ENCODE results near the gene CEP68. TPM values are rescaled to one million over a fixed set of nuclear protein-coding genes. Genes with fewer than 3 reads are reported as not detected.

Gene CEP68
- total RNA-seq, 1 donor from 2014 or later: 20.3 TPM

- DNase-seq: no peak
These were observed 799 bp downstream of the CEP68 start for GRCh38 chr2:65057054-65057375.

GRCh38 chr2:65057391-65058052 is 1.3 kb downstream of the CEP68 start:
- DNase-seq: no peak

GRCh38 chr2:65059071-65059470 is 2.9 kb downstream of the CEP68 start:
- DNase-seq: no peak

- no peak for DNase-seq
These were observed 5.1 kb downstream of the CEP68 start for GRCh38 chr2:65061146-65061909.

DNA sequence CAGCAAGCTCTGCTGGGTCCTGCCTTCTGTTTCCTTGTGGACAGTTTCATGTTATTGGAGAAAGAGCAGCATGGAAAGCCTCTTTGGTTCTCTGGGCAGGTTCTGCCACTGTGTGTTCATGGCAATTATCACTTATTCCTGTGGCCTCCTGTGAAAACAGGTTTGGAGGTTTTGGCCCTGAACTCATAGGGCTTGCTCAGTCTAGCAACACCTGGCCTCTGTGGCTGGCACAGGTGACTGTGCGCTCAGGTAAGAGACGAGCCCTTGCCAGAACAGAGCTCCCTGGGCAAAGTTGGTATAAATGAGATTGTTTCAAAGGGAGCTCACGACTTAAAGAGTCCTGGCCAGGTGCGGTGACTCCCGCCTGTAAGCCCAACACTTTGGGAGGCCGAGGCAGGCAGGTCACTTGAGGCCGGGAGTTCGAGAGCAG is 5.7 kb downstream of the CEP68 start:
- no peak for DNase-seq

GRCh38 chr2:65062843-65063825 is 6.9 kb downstream of the CEP68 start:
- DNase-seq: no peak

GRCh38 chr2:65064728-65065552 is 8.7 kb downstream of the CEP68 start:
- DNase-seq: peak; percentile 34

DNA sequence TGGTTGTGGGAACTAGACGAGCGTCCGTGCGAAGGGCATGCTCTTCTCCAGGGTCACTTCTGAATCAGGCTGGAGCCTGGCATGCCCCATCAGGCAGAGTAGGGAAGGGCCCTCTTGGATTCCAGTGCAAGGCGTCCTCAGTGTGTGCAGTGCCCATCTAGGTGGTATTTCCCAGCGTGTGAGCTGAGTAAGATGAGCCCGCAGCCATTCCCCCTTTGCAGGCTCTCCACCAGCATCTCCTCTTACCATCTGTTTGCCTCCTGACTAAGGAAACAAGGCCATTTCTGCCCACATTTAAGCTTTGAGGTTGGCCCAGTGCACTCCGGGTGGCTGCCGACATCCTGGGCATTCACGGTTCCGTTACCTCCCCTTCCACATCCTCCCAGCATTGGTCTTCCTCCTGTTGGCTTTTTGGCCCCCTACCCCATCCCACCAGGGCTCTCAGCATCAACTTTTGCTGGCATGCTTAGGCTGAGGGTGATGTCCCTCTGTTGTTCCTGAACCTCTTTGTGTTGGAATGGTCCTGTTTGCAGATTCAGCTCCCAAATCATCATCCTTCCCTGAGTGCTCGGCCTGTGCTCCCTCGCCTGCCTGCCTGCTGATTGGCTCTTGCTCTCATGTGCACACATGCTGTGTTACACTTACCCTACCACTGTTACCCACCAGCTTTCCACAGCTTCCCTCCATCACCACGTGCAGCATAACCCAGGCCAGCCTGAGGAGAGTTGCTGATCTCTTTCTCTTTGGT is 11.8 kb downstream of the CEP68 start:
- DNase-seq: no peak

- DNase-seq: no peak
These were observed 13.2 kb downstream of the CEP68 start for GRCh38 chr2:65069439-65069824.

DNA sequence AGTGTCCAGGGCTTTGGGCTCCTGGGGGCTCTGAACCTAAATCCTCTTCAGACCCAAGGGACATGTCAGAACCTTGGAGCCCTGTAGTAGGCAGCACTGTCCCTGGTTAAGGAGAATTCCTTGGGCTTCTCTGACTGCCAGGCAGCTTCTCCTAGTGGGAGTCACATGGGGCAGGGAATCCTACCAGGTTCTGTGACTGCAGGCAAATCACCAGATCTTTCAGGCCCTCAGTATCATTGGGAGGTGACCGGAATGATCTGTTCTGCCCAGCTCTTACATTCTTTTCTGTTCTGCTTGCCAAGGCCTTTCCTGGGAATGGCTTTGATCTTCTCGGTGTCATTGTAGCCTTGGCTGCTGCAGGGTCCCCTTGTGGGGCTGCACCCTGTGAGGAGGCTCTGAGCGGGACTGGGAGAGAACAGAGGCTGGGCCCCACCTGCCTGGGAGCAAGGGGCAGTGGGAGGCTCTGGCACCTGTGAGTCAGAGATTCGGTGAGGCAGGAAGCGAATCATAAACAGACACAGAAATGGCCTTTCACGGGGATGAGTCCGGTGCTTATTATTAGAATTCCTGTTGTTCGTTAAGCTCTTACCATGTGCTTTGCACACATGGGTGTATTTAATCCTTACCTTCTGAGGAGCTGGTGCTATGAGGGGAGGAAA is 14.1 kb downstream of the CEP68 start:
- no peak for DNase-seq

DNA sequence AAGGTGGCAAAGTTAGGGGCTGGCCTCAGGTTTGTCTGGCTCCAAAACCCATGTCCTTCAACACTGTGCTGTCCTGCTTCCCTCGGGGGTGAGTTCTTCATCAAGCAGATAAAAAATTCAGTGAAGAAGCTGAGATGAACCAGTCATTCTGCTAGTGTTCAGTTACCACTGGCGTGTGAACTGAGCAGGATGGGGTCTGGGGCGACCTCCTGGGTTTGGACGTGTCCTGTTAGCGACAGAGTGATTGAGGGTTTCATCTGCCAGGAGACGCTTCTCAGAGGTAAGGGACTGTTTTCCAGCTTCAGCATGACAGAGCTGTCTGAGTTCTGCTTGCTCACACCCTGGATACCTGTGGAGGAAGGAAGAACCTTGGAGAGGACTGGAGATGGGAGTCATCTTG is 14.6 kb downstream of the CEP68 start:
- DNase-seq: no peak

DNA sequence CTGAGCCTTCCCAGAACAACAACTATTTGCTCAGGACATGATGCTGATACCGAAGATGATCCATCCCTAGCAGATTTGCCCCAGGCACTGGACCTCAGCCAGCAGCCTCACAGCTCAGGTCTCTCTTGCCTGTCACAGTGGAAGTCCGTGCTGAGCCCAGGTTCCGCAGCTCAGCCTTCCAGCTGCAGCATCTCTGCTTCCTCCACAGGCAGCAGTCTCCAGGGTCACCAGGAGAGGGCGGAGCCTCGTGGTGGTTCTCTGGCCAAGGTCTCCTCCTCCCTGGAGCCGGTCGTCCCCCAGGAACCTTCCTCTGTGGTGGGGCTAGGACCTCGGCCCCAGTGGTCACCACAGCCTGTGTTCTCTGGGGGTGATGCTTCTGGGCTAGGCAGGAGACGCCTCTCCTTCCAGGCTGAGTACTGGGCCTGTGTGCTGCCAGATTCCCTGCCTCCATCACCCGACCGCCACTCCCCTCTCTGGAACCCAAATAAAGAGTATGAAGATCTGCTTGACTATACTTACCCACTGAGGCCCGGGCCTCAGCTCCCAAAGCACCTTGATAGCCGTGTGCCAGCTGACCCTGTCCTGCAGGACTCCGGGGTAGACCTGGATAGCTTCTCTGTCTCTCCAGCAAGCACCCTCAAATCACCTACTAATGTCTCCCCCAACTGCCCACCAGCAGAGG is 15.4 kb downstream of the CEP68 start:
- DNase-seq: no peak

- no peak for DNase-seq
These were observed 16.2 kb downstream of the CEP68 start for GRCh38 chr2:65072181-65072970.

DNA sequence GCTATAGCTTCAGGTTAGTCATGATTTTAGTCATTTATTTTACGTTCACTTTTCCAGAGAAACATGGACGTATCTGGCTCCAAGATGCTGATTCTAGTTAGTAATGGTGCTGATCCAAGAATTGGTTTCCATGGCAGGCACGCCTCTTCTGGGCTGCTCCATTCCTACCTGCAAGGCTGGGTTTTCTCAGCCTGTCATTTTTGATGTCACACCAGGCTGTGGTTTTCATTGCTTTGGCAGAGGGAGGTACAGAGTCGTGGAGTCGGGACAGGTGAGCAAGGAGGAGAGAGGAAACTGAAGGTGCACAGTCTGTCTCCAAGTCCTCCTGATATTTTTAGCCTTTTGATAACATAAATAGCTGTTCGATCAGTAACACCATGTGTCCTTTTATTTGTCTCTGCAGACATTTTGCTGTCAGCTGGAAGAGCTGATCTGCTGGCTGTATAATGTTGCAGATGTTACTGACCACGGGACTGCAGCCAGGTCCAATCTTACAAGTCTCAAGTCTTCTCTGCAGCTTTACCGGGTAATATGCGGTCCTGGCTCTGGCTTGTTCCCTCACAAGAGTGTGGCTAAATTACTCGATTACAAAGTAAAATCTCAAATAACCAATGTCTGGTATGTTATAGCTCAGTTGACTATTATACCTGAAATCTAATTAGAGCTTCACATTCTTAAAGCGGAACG is 17.8 kb downstream of the CEP68 start:
- no peak for DNase-seq

DNA sequence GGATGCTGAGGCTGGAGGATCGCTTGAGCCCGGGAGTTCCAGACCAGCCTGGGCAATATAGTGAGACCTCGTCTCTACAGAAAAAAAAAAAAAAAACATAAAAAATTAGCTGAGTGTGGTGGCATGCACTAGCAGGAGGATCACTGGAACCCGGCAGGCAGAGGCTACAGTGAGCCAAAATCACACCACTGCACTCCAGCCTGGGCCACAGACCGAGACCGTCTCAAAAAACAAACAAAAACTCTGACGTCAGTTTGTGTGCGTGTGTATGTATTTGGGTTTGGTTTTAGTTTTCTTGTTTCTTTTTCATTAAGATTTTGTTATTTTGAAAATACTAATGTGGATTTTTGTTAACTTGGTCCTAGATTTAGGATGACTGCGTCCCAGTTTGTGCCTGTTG is 19.0 kb downstream of the CEP68 start:
- no peak for DNase-seq

DNA sequence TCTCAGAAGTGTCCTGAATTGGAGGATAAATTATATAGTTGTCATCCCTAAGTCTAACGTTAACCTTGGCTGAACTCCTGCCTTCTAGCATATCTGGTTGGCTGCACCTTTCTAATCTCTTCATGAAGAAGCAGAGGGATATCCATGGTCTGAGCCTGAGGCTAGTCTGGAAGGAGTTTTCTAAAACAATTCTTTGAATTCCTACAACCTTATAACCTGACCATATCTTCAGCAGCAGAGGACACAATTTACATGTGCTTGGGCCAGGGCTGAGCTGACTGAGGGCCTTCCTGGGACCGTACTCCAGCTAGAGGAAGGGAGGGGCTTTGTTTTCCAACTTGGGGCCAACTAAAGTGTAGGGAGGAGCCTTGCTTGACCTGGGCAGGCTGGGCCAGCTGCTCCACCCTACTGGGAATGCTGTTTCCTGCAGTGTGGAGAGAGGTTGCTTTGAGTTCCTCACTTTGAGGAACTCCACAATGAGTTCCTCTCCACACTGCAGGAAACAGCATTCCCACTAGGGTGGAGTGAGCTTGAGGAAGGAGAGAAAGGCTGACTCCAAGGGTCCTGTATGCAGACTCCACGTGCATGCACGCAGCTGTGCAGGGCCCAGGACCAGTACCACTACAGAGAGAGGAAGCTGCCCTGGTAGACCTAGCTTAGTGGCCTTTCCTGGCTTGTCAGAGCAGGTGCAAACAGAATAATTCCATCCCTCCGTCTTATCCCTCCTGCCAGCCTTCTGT is 19.6 kb downstream of the CEP68 start:
- no peak for DNase-seq

DNA sequence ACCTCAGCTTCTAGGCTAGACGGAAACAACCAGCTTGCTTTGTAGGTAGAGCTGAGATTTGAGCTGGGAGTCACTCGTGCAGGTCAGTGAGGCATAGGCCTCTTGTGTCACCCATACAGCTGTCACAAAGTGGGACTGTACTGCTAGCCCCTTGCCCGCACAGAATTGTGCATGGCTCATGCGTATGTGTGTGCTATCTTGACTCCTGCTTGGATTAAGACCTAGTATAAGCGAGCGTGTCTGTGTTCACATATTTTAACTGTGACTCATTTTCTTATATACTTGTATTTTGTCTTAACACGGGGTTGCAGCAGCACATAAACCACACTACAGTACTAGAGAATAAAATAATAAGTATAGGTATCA is 20.1 kb downstream of the CEP68 start:
- no peak for DNase-seq

DNA sequence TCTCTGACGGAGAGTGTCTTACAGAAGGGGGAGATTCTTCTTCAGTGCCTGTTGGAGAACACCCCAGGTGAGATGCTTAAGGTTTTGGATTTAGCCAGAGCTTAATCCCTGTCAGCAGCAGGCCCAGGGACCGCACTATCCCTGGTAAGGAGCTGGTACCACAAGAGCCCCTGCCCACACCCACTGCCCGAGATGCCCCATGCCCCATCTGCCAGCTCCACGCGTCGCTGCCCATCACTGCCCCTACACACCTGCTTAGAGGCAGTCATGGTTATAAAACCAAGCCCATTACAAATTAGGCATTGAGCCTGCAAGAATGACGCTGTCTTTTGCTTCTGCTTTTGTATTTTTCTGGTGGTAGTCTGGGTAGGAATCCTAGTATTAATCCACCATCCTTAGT is 21.7 kb downstream of the CEP68 start:
- DNase-seq: no peak

Data from skin of body (tissue), 2 donors.